Epidermal melanocyte (primary cell): ENCODE data around the gene FNDC3B.

Source experiments
- DNase-seq: peaks from one replicate; pipeline ENCODE4 v3.0.0; 2011; ENCODE audit warnings: low spot score; ENCODE audit not compliant: insufficient read length

The FNDC3B gene

GRCh38 chr3:172383306-172383796, 344.0 kb downstream of the FNDC3B start:
- no peak for DNase-seq

DNA sequence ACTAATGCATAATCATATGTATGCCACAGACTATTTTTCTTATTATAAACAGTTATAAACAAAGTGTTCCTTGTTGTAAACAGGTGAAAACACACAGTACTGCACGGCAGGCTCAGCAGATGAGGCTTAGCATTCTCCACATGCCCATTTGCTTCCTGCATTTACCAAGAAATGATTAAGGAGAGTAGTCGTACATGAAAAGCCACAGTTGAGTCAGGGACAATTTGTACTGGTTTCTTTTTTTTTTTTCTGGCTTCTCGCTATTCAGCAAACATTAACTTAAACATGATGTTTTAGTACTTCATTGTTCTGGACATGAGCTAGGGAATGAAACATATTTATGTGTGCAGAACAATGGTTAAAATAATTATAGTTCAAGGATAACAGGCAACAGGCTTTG, 345.5 kb downstream of the FNDC3B start:
- no peak for DNase-seq

DNA sequence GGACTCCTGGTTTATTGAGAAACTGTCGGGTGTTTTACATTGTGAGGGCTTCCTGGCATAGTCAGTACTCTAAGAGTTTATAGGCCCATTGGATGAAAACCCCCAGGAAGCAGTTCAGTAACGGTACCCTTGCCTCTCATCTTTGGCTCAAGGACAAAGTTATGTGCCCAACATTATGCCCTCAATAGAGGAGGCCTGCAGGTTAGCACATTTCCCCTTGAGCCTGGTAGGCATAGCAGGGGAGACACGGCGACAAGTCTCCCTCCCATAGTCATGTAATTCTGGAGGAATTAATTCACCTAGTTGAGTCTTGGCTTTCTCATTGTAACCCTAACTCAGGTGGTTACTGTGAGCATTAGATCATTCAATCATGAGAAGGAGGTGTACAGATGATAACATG, 348.4 kb downstream of the FNDC3B start:
- DNase-seq: no peak

GRCh38 chr3:172388412-172389078, 349.2 kb downstream of the FNDC3B start:
- DNase-seq: no peak

GRCh38 chr3:172390792-172391191, 351.4 kb downstream of the FNDC3B start:
- no peak for DNase-seq

DNA sequence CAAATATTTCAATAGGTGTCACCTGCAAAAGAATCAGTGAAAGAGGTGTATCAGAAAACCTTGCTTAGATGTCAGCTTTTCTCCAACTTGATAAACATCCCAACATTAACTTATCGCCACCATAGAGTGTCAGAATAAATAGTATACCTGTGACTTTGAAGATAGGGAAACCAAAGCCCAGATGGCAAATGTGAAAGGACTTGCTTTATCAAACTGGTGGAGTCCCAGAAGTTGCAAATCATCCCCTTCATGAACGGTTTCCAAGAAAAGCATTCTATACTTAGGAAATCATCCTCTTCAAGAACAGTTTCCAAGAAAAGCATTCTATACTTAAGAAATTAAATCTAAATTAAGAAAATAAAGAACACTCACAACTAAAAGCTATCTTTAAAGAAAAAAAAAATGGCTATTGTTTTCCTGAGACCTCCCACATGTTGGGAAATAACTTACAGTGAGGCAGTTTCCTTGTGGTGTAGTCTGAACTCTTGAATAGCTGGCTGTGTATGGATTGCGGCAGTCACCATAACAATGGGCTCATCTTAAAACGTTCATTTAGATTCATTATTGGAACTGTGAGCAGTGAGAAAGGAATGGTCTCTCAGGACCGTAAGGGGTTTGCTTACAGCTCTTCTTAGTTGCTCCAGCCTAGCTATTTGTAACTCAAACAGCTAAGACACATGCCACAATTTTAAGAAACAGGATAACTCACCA, 352.4 kb downstream of the FNDC3B start:
- no peak for DNase-seq

- no peak for DNase-seq
Observed at GRCh38 chr3:172394692-172395091, 355.3 kb downstream of the FNDC3B start.

- DNase-seq: no peak
Observed at GRCh38 chr3:172396400-172396799, 357.0 kb downstream of the FNDC3B start.

- no peak for DNase-seq
Observed at GRCh38 chr3:172397716-172398405, 358.5 kb downstream of the FNDC3B start.

GRCh38 chr3:172398484-172398883, 359.1 kb downstream of the FNDC3B start:
- DNase-seq: no peak

GRCh38 chr3:172402090-172402489, 362.7 kb downstream of the FNDC3B start:
- DNase-seq: no peak

- DNase-seq: no peak
Observed at GRCh38 chr3:172402892-172403643, 363.7 kb downstream of the FNDC3B start.

- DNase-seq: no peak
Observed at GRCh38 chr3:172404237-172404962, 365.0 kb downstream of the FNDC3B start.

DNA sequence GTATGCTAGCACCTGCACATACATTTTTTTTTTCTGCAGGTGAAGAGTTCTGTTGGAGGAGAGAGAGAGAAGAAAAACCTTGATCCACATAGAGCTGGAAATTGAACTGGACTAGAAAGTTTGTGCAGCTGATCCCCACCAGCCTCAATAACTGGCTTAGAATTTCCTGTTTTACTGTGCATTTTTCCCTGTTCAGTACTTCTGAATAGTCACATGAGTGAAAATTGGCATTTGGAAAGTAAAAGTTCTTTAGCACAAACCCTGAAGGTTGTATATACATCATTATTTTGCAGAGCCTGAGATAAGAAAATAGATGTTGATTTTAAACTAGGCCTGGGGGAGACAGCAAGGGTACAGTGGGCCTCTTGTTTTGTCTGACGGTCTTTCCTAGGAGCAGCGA, 366.5 kb downstream of the FNDC3B start:
- DNase-seq: no peak

- no peak for DNase-seq
Observed at GRCh38 chr3:172407872-172408271, 368.5 kb downstream of the FNDC3B start.

DNA sequence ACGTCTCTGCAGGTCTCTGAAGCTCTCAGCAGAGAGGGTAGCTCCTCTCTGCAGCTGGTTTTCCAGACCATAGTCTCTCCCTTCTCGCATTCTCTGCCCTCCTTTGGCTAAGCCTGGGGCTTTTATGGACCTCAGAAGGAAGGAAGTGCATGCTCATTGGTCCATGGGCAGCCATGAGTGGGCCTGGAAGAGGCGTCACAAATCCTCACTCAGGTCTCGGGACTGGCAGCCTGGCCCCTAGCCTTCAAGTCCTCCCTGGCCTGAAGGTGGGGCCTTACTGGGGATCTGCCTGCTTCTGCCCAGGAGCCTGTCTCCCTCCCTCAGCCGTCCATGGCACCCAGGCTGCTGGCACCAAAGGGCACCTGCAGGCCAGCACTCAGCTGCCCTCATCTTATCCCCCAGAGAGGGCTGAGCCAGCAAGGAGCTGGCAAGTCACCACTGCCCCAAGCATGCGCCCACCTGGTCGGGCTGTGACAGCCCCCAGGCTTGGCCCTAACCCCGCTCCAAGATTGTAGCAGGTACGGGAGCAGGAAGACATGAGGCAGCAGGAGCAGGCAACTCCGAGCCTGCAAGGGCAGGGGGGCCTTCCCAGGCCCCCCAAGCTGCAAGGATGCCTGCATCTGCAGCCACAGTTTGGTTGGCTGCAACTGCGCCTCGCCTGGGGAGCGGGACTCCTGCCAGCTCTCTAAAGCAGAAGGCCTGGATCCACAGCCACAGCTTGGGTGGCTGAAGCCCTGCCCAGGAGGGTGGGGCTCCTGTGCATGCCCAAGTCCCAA, 371.5 kb downstream of the FNDC3B start:
- DNase-seq: no peak

DNA sequence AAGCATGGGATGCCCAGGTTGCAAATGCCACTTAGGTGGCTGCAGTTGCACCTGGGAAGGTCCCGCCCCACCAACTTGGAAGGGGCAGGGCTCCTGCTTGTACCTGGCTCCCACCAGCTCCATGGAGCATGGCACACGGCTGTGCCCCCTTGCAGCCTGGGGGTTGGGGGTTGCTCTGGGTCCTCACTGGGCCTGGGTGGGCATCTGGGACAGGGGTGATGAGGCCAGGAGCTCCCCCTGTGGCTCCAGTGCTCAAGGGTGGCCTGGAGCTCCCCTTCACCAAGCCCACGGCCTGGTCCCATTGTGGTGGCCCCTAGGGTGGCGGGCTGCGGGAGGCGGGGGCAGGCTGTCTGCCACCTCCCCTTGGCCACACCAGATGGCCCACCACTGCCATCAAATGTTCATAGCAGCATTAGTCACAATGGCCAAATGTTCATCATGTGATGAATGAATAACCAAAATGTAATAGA, 372.1 kb downstream of the FNDC3B start:
- DNase-seq: no peak

GRCh38 chr3:172415323-172415722, 375.9 kb downstream of the FNDC3B start:
- no peak for DNase-seq

- DNase-seq: no peak
Observed at GRCh38 chr3:172437713-172438112, 398.3 kb downstream of the FNDC3B start.

DNA sequence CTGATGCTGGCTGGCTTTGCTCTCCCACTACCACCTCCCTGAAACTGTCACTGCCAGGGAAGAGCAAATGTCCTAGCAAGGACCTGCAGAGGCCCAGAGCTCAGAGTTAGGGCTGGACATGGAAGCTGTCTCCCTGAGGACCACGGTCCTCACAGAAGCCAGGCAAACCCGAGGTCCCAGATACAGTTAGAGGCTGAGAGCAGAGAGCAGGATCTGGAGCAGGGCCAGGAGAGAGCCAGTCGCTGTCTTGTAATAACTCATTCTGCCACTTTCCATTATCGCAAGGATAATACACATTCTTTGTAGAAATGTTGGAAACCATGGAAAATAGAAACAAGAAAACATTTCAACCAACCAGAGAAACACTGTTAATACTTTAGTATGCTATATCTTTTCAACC, 398.8 kb downstream of the FNDC3B start:
- no peak for DNase-seq
